KOPT-K1 (cell line): ENCODE data around the gene TRMT5.

Experiments used
- H3K27ac ChIP-seq: fragments of 200-600 bp; sonication (generic); 2 replicates; pipeline ENCODE4 v1.5.1; 2016; ENCODE audit warnings: antibody characterized with exemption, mild to moderate bottlenecking, low read depth, low read length; ENCODE audit not compliant: poor library complexity, severe bottlenecking
- H3K36me3 ChIP-seq: fragments of 200-600 bp; sonication (generic); 2 replicates; pipeline ENCODE4 v1.5.1; 2017; ENCODE audit warnings: antibody characterized with exemption, mild to moderate bottlenecking, low read length, moderate library complexity; ENCODE audit not compliant: insufficient read depth
- H3K9me3 ChIP-seq: fragments of 200-600 bp; sonication (generic); 2 replicates; pipeline ENCODE4 v1.5.1; 2017; ENCODE audit warnings: antibody characterized with exemption, low read length, mild to moderate bottlenecking; ENCODE audit not compliant: insufficient read depth, poor library complexity, severe bottlenecking

TRMT5 gene, protein sequence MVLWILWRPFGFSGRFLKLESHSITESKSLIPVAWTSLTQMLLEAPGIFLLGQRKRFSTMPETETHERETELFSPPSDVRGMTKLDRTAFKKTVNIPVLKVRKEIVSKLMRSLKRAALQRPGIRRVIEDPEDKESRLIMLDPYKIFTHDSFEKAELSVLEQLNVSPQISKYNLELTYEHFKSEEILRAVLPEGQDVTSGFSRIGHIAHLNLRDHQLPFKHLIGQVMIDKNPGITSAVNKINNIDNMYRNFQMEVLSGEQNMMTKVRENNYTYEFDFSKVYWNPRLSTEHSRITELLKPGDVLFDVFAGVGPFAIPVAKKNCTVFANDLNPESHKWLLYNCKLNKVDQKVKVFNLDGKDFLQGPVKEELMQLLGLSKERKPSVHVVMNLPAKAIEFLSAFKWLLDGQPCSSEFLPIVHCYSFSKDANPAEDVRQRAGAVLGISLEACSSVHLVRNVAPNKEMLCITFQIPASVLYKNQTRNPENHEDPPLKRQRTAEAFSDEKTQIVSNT

DNA sequence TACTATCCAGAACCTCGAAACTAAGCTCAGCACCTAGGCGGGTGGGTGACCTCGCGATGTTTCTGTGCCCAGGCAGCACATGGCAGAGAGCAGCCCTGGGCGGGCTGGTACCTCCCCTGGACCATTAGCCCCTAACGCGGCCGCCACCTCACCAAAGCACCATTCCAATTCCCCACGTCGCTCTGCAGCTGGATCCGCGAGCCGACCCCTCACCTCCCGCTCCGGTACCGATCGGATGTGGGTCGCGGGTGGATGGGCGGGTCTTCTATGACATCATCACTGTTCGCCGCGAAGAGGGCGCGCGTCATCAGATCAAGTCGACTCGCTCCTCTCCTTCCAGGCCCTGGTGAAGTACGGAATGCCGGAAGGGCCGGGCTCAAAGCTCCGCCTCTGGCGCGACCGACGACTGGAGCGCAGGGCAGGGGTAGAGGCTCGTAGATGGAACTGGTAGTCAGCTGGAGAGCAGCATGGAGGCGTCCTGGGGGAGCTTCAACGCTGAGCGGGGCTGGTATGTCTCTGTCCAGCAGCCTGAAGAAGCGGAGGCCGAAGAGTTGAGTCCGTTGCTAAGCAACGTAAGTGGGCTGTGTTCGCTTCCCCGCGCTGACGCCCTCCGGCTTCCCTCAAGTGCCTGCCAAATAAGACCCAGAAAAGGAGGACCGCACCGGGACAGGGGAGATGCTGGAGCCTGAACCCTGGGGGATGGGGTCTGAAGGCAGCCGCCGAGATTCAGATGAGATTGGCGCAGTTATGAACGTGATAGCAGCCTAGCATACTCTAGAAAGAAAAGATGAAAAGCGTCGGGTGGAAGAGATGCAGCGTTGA is at the start of gene TRMT5, which contains the start of gene SLC38A6:
Gene TRMT5 (minus strand): TSS at position 269 of the 822 bp plus-strand sequence. CDS start 106 bp downstream, at position 163.
Gene SLC38A6 (plus strand): TSS at position 435 of the 822 bp plus-strand sequence. CDS start 33 bp downstream, at position 468.
- peaks cover 21% of the 10 kb centered on the region; the same call in 1 of the 2 replicates for H3K36me3 ChIP-seq
- no peaks in the 10 kb centered on the region for H3K9me3 ChIP-seq
- peak within 1 kb of the TSS; percentile 66 for H3K27ac ChIP-seq

DNA sequence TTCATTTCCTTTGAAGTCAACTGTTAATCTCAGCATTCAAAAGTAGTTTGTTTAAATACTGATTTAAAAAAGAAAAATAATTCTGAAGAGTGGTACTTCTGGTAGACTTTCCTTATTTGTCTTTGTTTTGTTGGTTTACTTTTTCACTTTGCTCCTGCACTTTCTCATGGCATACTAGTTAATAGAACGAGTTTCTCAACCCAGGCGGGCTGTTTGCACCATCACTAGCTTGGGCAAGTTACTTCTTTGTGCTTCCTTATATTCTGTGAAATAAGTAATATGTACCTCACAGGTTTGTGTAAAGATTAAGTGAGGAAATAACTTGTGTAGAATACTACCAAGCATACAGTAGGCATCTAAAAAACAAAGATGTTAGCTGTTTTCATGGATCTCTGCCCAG is 45.6 kb upstream of the TRMT5 start:
- Histone ChIP-seq H3K36me3 (no peaks in the 10 kb centered on the region), H3K27ac (no peak overlapping the region), H3K9me3 (no peaks in the 10 kb centered on the region)

DNA sequence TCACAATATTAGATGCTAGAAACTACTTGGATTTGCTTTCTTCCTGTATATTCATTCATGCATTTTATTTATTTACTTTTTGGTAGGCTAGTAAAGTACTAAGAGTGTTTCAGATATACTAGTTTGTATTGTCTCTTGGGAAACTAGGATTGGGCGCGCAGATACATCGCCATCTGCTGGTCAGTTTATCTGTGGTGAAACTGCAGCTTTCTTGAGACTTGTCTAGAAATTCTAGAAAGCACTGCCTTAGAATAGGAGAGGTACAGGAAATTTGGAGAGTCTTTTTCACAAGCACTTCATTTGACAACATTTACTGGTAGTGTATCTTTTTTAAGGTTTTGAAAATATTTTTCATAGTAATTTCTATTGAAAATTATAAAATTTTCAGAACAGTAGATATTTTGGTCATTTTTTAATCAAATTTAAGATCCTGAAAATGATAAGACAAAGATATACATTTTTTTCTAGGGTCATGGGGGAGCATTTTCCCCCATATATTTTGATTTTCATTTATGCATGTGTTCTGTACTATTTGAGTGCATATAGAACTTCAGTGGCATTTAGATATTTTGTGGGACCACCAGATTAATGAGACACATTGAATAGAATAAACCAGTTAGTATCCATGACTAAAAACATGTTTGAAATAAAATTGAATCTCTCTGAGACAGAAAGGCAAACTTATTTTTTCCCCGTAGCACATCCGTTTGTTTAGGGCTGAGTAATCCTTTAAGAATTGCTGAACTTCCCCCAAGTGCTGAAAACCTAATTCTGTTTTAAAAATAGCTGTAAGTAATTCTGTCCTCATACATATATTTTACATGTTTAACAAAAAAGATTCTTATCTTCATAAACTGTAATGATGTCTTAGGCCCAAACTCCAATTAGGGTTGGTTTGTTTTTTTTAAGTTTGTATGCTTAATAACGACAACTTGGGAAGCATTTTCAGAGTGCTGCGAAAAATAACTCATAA is 44.7 kb upstream of the TRMT5 start:
- Histone ChIP-seq H3K27ac (no peak overlapping the region), H3K36me3 (no peaks in the 10 kb centered on the region), H3K9me3 (no peaks in the 10 kb centered on the region)

DNA sequence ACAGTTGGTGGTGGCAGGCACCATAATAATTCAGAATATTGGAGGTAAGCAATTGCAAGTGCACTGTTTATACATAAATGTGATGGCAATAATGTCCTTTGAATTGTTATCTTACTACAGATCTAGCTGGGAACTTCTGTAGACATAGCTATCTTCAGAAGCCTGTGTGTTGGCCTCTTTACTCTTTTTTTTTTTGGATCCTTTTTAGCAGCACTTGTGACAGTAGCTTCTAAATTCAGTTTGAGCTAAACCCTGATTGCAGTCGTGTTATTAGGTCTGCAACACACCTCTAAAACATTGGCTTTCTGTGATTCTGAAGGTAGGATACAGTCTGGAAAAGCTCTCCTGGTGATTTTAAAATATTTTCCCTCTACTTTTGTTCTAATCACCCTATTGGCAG is 38.7 kb upstream of the TRMT5 start:
- no peaks in the 10 kb centered on the region for H3K36me3 ChIP-seq
- no peaks in the 10 kb centered on the region for H3K9me3 ChIP-seq
- no peak overlapping the region for H3K27ac ChIP-seq

DNA sequence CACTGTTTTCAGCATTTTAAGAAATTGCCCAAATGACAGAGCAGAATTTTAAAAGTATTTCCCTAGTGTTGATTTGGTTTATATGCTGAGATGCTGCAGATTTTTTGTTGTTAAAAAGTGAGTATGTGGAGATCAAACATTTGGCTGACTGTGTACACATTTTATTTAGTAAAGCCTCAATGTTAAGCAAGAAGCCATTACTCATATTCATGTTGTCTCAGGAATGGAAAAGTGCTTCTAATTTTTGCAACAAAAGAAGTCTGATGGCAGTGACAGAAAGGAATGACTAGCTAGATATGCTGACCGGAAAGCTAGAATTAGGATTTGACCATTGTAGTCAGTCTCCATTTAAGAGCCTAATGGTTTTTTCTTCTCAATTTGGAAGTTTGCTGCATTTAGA is 22.7 kb upstream of the TRMT5 start:
- H3K9me3 ChIP-seq, result no peaks in the 10 kb centered on the region
- H3K36me3 ChIP-seq, result no peaks in the 10 kb centered on the region
- H3K27ac ChIP-seq, result no peak overlapping the region

DNA sequence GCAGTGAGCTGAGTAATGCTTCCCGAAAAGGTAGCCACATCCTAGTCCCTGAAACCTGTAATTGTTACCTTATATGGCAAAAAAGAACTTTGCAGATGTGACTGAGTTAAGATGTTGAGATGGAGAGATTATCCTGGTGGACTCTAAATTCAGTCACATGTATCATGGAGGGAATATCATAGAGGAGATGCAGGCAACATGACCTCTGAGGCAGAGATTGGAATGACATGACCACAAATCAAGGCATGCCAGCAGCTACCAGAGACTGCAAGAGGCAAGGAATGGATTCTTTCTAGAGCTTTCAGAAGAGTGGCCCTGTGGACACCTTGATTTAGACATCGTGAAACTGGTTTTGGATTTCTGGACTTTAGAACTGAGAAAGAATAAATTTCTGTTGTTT is 18.7 kb upstream of the TRMT5 start:
- H3K9me3 ChIP-seq, result no peaks in the 10 kb centered on the region
- H3K27ac ChIP-seq, result no peak overlapping the region
- no peaks in the 10 kb centered on the region for H3K36me3 ChIP-seq

DNA sequence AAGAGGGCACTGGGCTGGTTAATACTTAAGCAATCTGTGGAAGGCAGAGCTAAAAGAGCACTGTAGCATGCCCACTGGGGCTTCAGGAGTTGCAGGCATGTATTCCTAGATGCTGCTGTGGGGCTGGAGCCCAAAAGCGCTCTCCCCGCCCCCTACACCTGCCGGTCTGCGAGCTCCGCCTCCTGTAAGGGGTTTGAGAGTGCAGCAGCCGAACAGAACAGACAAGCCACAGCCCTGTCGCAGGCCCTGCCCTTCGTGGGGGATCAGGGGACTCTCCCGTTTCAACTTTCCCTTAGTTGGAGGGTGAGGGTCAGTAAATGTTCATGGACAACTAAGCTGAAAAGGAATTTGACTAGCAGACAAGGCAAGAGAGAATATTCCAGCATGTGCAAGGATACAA is 17.7 kb upstream of the TRMT5 start:
- H3K36me3 ChIP-seq, result no peaks in the 10 kb centered on the region
- no peaks in the 10 kb centered on the region for H3K9me3 ChIP-seq
- H3K27ac ChIP-seq, result no peak overlapping the region

DNA sequence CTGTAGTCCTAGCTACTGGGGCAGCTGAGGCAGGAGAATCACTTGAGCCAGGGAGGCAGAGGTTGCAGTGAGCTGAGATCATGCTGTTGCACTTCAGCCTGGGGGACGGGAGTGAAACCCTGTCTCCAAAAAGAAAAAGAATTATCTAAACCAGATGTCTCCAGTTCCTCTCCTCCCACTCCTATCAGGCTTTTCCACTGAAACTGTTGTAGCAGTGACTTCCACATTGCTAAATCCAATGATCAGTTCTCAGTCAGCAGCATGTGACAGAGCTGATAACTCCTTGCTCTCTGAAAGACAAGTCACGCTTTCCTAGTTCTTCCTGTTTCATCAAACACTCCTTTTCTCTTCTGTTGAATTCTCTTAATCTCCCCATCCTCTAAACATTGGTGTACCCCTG is 8.7 kb upstream of the TRMT5 start:
- Histone ChIP-seq H3K27ac (no peak overlapping the region), H3K9me3 (no peaks in the 10 kb centered on the region), H3K36me3 (peaks cover 38% of the 10 kb centered on the region)

DNA sequence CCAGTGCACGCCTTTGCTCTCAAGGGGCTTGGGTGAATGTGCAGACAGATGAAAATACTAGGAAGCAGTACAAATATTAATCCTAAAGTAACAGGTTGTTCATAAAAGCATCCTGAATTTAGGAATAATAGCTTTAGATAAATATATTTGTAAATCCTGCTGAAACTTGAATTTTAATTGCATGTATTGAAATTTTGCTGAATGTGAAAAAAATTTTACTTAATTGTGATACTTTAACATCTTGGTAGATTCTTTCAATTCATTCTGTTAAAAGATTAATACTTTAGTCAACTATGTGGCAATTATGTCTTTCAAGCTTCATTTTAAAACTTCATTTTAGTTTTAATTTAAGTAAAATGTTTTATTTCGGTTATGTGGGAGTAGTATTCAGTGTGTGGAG is 5.6 kb upstream of the TRMT5 start:
- Histone ChIP-seq H3K9me3 (no peaks in the 10 kb centered on the region), H3K27ac (no peak overlapping the region), H3K36me3 (peaks cover 38% of the 10 kb centered on the region)

DNA sequence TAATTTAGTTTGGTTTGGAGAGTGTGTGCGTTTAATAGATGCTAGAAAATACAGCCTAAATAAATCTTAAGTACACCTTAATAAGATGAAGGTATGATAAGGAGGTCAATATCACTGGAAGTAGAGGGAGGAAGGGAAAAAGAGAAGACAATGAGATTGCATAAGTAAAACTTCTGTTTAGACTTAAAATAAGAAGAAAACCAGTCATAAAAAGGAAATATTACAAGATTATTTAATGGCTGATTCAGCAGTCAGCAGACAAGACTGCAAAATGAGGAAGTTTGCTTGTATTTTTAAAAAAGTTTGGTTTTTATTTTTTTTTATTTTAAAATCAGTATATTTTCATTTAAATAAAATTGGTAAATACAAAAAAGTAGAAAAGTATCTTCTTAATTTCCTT is 3.3 kb upstream of the TRMT5 start:
- Histone ChIP-seq H3K36me3 (peaks cover 28% of the 10 kb centered on the region; the same call in 1 of the 2 replicates), H3K27ac (no peak overlapping the region), H3K9me3 (no peaks in the 10 kb centered on the region)

DNA sequence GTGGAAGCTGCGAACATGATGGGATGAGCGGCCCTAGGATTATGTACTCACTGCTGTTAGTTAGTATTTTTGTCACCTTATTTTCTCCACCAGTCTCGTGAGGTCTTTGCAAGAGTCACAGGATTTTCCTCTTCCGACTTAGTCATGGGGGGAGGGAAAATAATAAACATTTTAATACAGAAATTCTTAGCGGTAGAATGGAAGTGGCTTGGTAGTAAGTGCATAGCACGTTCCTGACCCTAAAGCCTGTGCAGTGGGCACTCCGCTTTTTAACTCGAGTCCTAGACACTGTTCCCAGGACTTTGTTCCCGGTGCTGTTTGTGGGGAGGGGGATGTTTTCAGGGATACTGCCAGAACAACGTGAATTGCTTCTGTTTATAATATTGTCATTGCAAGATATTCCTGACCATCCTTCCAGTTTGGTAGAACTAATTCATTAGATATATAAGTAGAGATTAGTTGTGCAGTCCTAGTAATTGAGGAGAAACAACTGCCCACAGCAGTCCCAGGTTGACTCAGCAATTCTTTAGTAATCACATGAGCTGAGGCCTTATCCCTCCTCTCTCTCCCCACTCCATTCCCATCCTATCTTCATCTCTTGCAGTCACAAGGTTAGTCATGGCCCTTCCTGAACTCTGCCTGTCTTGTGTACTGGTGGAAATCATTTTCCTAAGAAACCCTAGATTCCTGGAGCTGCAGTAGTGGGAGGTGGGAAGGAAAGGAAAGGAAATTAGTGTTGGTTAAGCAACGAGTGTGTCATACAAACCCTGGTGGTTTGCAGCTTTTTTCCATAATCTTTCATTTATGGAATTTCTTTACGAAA is 965 bp upstream of the TRMT5 start:
- Histone ChIP-seq H3K27ac (peak overlapping the region; percentile 66), H3K36me3 (peaks cover 18% of the 10 kb centered on the region; the same call in 1 of the 2 replicates), H3K9me3 (no peaks in the 10 kb centered on the region)

DNA sequence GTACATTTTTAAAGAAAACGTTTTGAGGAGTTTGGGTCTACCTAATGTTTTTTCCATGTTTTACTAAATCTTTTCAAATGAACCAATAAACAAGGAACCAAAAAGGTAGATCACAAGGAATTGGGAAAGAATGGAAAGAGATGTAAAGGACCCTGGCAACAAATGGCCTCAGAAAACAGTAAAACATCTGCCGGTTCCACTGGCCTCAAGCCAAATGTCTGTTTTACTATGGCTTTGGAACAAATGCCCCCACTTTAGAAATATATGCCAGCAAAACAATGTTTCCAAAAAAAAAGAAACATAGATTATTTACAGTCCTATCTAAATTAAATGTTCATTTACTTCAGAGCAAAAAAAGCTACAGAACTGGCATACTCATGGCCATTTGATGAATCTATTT is 3.0 kb downstream of the TRMT5 start:
- no peak overlapping the region for H3K27ac ChIP-seq
- peaks cover 36% of the 10 kb centered on the region for H3K36me3 ChIP-seq
- no peaks in the 10 kb centered on the region for H3K9me3 ChIP-seq

DNA sequence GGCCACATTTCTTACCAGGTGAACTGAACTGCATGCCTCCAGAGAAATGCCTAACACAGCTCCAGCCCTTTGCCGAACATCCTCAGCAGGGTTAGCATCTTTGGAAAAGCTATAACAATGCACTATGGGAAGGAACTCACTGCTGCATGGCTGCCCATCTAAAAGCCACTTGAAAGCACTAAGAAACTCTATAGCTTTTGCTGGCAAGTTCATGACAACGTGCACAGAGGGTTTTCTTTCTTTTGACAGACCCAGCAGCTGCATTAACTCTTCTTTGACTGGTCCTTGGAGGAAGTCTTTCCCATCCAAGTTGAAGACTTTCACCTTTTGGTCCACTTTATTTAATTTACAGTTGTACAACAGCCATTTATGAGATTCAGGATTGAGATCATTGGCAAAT is 5.3 kb downstream of the TRMT5 start:
- Histone ChIP-seq H3K27ac (no peak overlapping the region), H3K9me3 (no peaks in the 10 kb centered on the region), H3K36me3 (peaks cover 36% of the 10 kb centered on the region)
